PC-9 (cell line): Measurements from ENCODE around the gene TBC1D5.

ENCODE experiments used
- EZH2 ChIP-seq: fragments of 200-600 bp; sonication (generic); IDR thresholded peaks from 2 replicates; pipeline ENCODE4 v1.8.0; 2017; ENCODE audit warnings: antibody characterized with exemption, low read depth
- TF ChIP-seq, protein P1 (sequence below): fragments of 200-600 bp; sonication (generic); conservative IDR thresholded peaks from 2 replicates; pipeline ENCODE4 v1.6.1; 2017; ENCODE audit warnings: mixed run types, antibody characterized with exemption, mild to moderate bottlenecking, moderate library complexity

DNA sequence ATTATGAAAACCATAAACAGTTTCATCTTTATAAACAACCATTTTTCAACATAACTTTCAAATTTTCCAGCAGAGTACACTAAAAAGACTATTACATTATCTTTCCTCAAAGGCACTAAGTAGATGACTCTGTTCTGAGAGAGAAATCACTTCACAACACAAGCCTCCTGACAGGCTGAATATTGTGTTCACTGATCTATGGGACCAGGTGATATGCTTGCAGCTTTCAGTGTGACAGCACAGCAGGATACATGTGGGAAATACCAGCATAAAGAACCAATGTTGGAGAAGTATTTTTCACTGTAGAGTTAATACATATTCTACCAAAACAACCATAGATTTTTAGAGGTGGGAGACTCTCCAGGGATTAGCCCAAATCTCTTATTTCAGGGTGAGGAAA is 507.1 kb downstream of the TBC1D5 start:
- TF ChIP-seq, protein P1, sequence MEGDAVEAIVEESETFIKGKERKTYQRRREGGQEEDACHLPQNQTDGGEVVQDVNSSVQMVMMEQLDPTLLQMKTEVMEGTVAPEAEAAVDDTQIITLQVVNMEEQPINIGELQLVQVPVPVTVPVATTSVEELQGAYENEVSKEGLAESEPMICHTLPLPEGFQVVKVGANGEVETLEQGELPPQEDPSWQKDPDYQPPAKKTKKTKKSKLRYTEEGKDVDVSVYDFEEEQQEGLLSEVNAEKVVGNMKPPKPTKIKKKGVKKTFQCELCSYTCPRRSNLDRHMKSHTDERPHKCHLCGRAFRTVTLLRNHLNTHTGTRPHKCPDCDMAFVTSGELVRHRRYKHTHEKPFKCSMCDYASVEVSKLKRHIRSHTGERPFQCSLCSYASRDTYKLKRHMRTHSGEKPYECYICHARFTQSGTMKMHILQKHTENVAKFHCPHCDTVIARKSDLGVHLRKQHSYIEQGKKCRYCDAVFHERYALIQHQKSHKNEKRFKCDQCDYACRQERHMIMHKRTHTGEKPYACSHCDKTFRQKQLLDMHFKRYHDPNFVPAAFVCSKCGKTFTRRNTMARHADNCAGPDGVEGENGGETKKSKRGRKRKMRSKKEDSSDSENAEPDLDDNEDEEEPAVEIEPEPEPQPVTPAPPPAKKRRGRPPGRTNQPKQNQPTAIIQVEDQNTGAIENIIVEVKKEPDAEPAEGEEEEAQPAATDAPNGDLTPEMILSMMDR: no peak
- TF ChIP-seq EZH2: no peak
